Duodenal mucosa (tissue), 2 donors: ENCODE measurements around the gene PLCB1.

Experiments used
- H3K27ac ChIP-seq: one replicate; pipeline ENCODE4 v1.7.0; 2013; ENCODE audit warnings: low read depth, low read length
- H3K27me3 ChIP-seq, 2 donors: one replicate each; pipeline ENCODE4 v1.7.0; 2013; ENCODE audit warnings: low read length in 2 of 2, control low read depth in 1 of 2; ENCODE audit not compliant: insufficient read depth in 2 of 2, control insufficient read depth in 1 of 2
- H3K36me3 ChIP-seq, 2 donors: one replicate each; pipeline ENCODE4 v1.7.0; 2013; ENCODE audit warnings: low read length in 2 of 2, control low read depth in 1 of 2; ENCODE audit not compliant: insufficient read depth in 2 of 2, control insufficient read depth in 1 of 2
- H3K4me1 ChIP-seq, 2 donors: one replicate each; pipeline ENCODE4 v1.7.0; 2013; ENCODE audit warnings: low read length in 2 of 2, control low read depth in 1 of 2; ENCODE audit not compliant: insufficient read depth in 2 of 2, control insufficient read depth in 1 of 2
- H3K4me3 ChIP-seq, 2 donors: one replicate each; pipeline ENCODE4 v1.7.0; 2013; ENCODE audit warnings: low read length in 2 of 2, low read depth in 1 of 2
- H3K9ac ChIP-seq, 2 donors: one replicate each; pipeline ENCODE4 v1.7.0; 2013; ENCODE audit warnings: low read length in 2 of 2, low read depth in 1 of 2
- H3K9me3 ChIP-seq, 2 donors: one replicate each; pipeline ENCODE4 v1.7.0; 2013; ENCODE audit warnings: low read length in 2 of 2, control low read depth in 1 of 2; ENCODE audit not compliant: control insufficient read depth in 1 of 2

Gene PLCB1

DNA sequence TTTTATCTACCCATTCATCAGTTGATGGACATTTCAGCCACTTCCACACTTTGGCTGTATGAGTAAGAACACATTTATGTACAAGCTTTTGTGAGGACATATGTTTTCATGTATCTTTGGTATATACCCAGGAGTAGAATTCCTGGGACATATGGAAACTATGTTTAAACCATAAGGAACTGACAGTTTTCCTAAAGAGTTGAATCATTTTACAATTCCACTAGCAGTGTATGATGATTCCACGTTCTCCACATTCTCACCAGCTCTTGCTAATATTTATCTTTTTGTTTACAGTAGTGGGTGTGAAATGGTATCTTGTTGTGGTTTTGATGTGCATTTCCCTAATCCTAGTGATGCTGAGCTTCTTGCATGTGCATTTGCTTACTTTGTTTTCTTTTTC, 338.1 kb downstream of the PLCB1 start:
- no peak overlapping the region for H3K27ac ChIP-seq
- H3K27me3 ChIP-seq: no peaks in the 10 kb centered on the region
- no peaks in the 10 kb centered on the region for H3K9me3 ChIP-seq
- no peaks in the 10 kb centered on the region for H3K4me1 ChIP-seq
- H3K4me3 ChIP-seq: no peak overlapping the region
- H3K36me3 ChIP-seq: no peaks in the 10 kb centered on the region
- no peak overlapping the region for H3K9ac ChIP-seq

DNA sequence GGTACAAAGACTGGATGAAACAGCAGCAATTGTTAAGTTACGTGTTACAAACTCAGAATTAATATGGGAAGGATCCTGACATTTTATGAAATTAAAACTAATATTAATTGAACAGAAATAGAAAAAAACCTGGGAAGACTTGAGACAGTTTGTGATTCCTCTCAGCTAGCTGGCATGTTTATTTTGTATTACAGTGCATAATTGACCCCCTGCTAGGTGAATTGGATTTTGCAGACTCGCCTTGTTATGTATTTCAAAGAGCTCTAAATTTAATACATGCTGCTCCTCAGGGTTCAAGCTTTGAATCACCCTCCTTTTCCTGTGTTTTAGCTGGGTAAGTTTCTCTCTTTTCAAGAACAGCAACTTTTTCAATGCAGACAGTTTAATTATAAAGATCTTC, 339.4 kb downstream of the PLCB1 start:
- Histone ChIP-seq H3K4me3 (no peak overlapping the region), H3K27ac (no peak overlapping the region), H3K27me3 (no peaks in the 10 kb centered on the region), H3K9me3 (no peaks in the 10 kb centered on the region), H3K9ac (no peak overlapping the region), H3K4me1 (no peaks in the 10 kb centered on the region), H3K36me3 (no peaks in the 10 kb centered on the region)

DNA sequence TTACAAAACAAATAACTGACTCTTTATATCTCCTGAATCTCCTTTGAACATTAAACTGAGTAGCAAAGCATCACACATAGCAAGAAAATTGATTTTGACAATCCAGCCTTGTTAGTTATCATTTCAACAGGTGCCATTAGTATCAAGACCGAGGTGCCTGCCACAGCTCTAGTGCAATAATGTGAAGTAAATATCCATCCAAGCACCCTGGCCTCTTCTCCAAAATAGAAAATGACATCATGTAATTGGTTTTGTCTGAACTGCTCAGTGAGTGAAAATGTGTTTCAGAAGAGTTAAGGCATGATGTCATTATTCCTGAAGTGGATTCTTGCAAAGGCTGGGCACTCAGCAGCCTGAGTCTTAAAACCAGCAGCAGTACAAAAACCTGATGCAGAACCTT, 341.4 kb downstream of the PLCB1 start:
- Histone ChIP-seq H3K36me3 (no peaks in the 10 kb centered on the region), H3K4me3 (no peak overlapping the region), H3K4me1 (no peaks in the 10 kb centered on the region), H3K27me3 (no peaks in the 10 kb centered on the region), H3K27ac (no peak overlapping the region), H3K9me3 (no peaks in the 10 kb centered on the region), H3K9ac (no peak overlapping the region)

DNA sequence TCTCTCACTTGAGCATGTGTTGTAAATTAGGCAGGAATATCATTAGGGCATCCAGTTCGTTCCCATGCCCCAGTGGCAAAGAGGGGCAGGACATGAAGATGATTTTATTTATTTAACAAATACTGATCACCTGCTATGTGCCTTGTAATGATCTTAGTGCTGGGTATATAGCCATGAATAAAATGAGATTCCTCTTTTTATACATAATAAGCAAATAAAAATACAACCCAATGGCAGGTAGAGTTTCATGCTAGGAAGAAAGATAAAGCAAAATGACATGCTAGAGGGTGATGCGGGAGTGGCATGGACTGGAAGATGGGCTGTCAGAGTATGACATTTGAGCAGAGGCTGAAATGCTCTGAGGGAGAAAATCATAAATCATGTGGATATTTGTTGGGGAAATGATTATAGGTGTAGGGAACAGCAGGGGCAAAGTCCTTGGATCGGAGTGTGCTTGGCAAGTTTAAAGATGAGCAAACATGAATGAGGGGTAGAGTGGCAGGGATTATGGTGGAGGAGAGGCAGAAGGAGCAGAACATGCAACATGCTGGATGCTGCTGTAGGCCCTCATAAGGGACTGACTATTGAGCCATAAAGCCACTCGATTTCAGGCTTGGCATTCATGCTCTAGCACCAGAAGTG, 342.1 kb downstream of the PLCB1 start:
- Histone ChIP-seq H3K9ac (no peak overlapping the region), H3K4me3 (no peak overlapping the region), H3K36me3 (no peaks in the 10 kb centered on the region), H3K27ac (no peak overlapping the region), H3K27me3 (no peaks in the 10 kb centered on the region), H3K4me1 (no peaks in the 10 kb centered on the region), H3K9me3 (no peaks in the 10 kb centered on the region)

DNA sequence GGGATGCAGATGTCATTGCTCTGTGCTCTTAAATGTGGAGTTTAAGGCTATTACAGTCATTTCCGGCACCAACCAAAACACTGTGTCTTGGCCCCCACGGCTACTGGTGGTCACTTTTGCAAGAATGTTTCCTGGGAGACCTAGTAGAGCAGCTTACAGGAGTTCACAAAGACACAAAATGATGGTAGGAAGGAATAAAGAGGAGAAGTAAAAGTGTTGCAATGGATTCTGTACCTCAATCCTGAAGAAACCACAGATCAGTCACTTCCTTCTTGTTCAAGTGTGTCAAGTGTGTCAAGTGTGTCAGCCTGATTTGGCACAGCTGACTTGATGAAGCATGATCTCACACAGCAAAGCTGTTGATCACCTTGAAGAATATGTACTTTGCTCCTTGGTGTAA, 344.0 kb downstream of the PLCB1 start:
- H3K4me1 ChIP-seq: no peaks in the 10 kb centered on the region
- no peak overlapping the region for H3K27ac ChIP-seq
- no peaks in the 10 kb centered on the region for H3K9me3 ChIP-seq
- H3K9ac ChIP-seq: no peak overlapping the region
- H3K4me3 ChIP-seq: no peak overlapping the region
- H3K36me3 ChIP-seq: no peaks in the 10 kb centered on the region
- H3K27me3 ChIP-seq: no peaks in the 10 kb centered on the region

DNA sequence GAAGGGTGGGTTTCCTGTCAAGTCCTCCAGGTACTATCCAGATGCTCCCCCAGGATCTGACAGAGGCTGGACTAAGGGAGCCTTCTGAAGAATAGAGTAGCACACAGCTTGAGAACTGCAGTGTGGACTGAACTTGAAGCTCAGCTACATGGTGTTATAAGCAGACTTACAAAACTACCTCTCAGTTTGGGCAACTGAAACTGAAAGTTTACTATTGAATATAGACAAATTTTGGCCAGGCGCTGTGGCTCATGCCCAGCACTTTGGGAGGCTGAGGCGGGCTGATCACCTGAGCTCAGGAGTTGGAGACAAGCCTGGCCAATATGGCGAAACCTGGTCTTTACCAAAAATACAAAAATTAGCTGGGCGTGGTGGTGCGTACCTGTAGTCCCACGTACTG, 348.5 kb downstream of the PLCB1 start:
- Histone ChIP-seq H3K36me3 (no peaks in the 10 kb centered on the region), H3K9me3 (no peaks in the 10 kb centered on the region)

DNA sequence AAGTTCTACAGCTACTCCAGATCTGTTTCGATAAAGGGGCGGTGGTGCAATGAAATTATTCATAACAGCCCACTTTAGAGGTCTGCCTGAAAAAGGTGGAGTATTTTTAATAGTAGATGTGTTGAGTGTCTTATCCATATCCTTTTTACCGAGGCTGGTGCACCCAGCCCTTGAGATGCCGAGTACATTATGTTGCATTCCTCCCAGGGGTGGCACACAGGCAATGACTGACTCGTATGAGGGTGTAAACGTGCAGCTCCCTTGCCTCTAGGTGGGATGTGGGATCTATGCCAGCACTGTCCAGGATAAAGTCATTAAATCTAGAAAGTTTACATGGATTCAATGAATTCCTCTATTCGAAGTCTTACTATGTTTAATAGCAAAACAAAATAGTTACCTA, 355.6 kb downstream of the PLCB1 start:
- H3K4me3 ChIP-seq: no peak overlapping the region
- H3K4me1 ChIP-seq: no peaks in the 10 kb centered on the region
- no peaks in the 10 kb centered on the region for H3K36me3 ChIP-seq
- H3K27ac ChIP-seq: no peak overlapping the region
- H3K27me3 ChIP-seq: no peaks in the 10 kb centered on the region
- no peaks in the 10 kb centered on the region for H3K9me3 ChIP-seq
- H3K9ac ChIP-seq: no peak overlapping the region

More for the DNA sequence above, 348.5 kb downstream of the PLCB1 start:
- H3K4me3 ChIP-seq: no peak overlapping the region
- no peak overlapping the region for H3K9ac ChIP-seq
- H3K27me3 ChIP-seq: no peaks in the 10 kb centered on the region
- H3K4me1 ChIP-seq: no peaks in the 10 kb centered on the region
- no peak overlapping the region for H3K27ac ChIP-seq

DNA sequence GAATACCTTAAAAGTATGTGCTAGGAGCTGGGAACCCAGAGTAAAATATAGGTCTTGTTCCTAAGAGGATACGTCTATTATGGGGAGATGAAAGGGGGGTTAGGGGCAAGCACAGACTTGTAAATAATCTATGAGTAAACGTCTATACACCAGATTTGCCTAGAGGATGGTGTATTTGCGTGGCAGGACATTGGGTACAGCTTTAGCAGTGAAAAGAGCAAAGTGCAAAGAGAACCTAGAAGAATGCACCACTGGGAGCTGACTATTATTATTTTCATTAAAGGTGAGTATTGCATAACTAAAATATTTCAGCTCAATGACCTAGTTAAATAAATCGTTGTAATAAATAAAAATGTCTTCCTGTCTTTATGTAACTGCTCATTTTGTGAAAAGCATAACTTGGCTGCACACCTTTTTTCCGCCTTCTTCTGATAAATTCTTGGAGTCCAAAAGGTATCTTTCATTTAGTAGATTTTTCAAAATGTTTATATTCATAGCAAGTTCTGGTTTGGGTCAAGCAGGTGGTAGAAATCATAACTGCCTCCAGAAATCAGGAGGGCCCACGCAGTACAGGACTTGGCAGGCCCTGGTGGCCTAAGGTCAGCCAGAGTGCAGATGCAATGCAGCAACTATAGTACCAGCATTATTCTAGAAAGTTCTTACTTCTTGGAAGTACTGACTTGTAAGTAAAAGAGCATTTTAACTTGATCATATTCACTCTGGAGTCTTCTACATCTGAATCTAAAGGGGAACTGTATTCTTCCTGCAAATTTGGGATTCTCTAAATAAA, 357.2 kb downstream of the PLCB1 start:
- Histone ChIP-seq H3K27ac (no peak overlapping the region), H3K4me1 (no peaks in the 10 kb centered on the region), H3K9me3 (no peaks in the 10 kb centered on the region), H3K4me3 (no peak overlapping the region), H3K36me3 (no peaks in the 10 kb centered on the region), H3K9ac (no peak overlapping the region), H3K27me3 (no peaks in the 10 kb centered on the region)

DNA sequence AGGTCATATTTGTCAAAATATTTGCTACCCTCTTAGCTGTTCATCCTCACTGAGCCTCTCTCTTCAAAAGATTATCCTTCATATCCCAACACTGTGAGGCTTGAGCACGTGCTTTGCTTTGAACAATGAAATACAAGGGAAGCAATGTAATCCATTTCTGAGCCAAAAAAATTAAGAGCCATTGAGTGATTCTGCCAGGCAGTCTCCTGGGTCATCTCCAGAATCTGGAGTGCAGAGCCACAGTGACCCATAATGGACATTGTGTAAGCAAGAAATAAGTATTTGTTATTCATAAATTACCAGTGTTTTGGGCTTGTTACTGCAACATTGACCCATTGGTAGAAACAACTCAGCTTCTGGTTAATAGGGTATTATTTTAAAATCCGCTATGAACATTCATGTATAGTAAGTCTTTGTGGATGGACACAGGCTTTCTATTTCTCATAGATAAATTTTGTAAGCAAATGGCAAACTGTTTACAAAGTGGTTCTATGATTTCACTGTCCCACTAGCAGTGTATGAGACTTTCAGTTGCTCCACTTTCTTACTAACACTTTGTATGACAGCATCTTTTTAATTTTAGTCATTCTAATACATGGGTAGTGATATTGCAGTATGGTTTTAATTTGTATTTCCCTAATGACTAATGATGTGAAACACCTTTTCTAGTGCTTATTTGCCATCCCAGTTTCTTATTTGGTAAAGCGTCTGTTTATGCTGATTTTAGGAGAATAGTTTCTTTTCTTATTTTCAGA, 358.2 kb downstream of the PLCB1 start:
- Histone ChIP-seq H3K27me3 (no peaks in the 10 kb centered on the region), H3K9ac (no peak overlapping the region), H3K27ac (no peak overlapping the region), H3K9me3 (no peaks in the 10 kb centered on the region), H3K4me3 (no peak overlapping the region), H3K36me3 (no peaks in the 10 kb centered on the region), H3K4me1 (no peaks in the 10 kb centered on the region)

DNA sequence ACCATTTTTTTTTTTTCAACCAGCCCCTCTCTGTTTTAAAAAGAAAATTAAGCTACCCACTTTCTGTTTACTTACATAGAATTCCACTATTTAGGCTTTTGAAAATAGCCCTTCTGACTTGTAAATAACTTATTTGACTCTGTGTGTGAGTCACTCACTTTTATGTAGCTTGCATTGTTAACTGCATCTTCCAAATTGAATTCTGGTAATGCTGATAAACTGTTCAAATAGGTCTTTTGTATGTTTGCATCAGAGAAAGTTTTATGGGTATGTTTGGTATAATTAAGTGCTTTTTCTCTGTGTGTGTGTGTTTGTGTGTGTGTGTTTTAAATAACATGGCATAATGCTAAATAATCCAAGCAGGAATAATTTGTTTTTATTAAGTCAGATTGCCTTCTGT, 360.1 kb downstream of the PLCB1 start:
- Histone ChIP-seq H3K27me3 (no peaks in the 10 kb centered on the region), H3K9ac (no peak overlapping the region), H3K36me3 (no peaks in the 10 kb centered on the region), H3K4me1 (no peaks in the 10 kb centered on the region), H3K4me3 (no peak overlapping the region), H3K27ac (no peak overlapping the region), H3K9me3 (no peaks in the 10 kb centered on the region)
